D721Med (cell line): Measurements from ENCODE around the gene FAM50A.
A peak's percentile ranks its signal among the peaks of the same experiment; 100 is the strongest.

Experiments
- DNase-seq: peaks from one replicate; pipeline ENCODE4 v3.0.0; 2011; ENCODE audit warnings: low spot score; ENCODE audit not compliant: insufficient read length
- FAIRE-seq: peaks from 2 replicates; lab custom pipeline; 2011; peaks lifted over from hg19 to GRCh38; lab: Jason Lieb, UNC
- TF ChIP-seq, protein P1 (sequence below): IDR thresholded peaks from 2 replicates; pipeline ENCODE4 v1.5.1; 2012; ENCODE audit warnings: mild to moderate bottlenecking, control low read depth; ENCODE audit not compliant: insufficient read depth; ENCODE audit errors: missing control alignments

The FAM50A gene

DNA sequence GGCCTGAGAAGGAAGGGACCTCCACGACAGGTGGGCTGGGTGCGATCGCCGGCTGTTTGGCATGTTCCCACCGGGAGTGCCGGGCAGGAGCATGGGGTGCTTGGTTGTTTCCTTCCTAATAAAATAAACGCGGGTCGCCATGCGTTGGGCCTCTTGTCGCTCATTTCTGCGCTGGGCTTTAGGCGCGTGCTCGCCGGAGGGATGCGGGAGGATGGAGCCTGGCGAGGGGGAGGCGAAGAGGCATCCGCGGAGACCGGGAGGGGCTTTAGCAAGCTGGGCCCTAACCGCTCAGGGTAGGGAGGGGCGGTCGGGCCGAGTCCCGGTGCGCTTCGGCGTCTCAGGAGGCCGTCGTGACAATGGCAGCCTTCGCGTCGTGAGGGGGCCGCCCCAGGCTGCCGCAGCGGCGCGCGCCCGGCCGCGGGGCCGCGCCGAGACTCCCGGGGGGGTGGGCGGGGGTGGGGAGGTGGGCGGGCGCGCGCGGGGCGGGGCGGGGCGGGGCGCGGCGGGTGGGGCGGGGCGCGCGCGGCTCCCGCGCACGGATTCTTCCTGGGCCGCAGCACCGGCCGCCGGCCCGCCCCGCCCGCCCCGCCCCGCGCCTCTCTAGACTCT, 7.5 kb upstream of the FAM50A start:
- peak; percentile 67 for DNase-seq
- no peak for FAIRE-seq
- TF ChIP-seq, protein P1, sequence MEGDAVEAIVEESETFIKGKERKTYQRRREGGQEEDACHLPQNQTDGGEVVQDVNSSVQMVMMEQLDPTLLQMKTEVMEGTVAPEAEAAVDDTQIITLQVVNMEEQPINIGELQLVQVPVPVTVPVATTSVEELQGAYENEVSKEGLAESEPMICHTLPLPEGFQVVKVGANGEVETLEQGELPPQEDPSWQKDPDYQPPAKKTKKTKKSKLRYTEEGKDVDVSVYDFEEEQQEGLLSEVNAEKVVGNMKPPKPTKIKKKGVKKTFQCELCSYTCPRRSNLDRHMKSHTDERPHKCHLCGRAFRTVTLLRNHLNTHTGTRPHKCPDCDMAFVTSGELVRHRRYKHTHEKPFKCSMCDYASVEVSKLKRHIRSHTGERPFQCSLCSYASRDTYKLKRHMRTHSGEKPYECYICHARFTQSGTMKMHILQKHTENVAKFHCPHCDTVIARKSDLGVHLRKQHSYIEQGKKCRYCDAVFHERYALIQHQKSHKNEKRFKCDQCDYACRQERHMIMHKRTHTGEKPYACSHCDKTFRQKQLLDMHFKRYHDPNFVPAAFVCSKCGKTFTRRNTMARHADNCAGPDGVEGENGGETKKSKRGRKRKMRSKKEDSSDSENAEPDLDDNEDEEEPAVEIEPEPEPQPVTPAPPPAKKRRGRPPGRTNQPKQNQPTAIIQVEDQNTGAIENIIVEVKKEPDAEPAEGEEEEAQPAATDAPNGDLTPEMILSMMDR: no peak

DNA sequence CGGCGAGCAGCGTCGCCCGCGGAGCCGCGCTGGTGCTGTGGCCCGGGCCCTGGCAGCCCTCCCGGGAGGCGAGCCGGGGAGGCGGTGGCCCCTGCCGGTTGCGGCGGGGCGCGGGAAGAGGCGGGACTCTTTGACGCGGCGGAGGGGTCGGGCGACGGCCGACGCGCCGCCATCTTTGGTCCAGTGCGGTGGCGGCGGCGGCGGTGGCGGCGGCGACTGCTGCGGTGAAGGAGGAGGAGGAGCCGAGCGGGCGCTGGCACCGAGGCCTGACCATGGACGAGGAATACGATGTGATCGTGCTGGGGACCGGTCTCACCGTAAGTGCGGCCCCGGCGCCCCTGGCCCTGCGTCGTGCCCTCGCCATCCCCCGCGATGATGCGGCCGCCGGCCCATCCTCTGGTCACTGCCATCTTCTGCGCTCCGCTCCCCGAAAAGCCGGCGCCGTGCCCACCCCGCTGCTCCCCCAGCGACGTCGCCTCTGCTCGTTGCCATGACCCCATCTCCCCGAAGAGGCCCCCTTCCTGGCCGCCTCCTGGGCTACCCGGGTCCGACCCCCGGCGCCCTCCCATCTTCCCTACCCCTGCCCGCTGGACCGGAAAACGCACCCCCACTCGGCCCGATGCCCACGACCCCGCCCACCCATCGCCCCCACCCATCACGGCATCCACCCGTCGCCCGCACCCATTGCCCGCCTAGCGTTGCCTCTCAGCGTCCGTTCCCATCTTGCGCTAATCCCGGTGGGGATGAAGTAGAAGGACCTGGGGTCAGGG, 6.8 kb upstream of the FAM50A start, which contains the start of gene GDI1:
TSS of gene GDI1 (plus strand) at position 172 of the 770 bp plus-strand sequence. CDS start at position 273, 101 bp downstream.
- DNase-seq (peak; percentile 41), FAIRE-seq (no peak)
- TF ChIP-seq, protein P1: no peak

DNA sequence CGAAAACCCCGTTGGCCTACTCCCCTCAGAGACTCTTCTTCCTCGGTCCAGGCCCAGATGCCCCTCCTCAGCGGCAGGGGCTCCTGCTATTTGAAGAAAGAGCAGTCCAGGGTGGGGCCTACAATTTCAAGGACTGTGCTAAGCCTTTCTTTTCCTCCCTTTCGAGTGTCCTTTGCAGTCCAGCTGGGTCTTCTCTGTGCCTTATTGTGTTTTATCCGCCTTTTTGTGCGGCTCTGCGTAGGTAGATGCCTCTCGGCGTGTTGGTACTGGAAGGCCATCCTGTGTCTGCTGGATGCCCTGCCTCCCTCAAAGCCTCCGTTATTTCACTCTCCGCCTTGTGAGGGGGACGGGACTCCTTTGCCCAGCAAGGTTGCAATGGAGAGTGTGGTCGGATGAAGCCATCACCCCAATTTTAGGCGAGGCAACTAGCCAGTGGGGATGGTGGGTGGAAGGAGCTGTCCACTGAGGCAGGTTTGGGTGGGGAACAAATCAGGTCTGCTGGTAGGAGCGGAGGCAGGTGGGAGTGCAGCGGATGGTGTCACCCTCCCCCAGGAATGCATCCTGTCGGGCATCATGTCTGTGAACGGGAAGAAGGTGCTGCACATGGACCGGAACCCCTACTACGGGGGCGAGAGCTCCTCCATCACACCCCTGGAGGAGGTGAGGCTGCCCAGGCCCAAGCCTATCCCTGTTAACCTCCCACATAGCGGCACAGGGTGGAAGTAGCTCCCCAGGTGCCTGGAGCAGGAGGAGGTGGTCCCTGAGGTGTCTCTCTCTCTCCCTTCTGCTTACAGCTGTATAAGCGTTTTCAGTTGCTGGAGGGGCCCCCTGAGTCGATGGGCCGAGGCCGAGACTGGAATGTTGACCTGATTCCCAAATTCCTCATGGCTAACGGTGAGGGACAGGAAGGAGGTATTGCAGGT, 5.7 kb upstream of the FAM50A start:
- TF ChIP-seq, protein P1: no peak
- DNase-seq (no peak), FAIRE-seq (no peak)

DNA sequence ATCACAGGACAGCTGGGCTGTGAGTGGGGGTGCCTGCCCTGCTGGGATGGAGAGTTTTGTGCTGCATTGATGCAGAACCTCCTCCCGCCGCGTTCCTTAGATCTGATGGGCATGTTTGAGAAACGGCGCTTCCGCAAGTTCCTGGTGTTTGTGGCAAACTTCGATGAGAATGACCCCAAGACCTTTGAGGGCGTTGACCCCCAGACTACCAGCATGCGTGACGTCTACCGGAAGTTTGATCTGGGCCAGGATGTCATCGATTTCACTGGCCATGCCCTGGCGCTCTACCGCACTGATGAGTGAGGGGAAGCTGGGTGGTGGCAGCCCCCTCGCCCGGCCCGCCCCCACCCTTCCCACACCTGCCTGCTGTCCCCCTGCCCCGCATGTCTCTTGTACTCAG, 4.1 kb upstream of the FAM50A start:
- FAIRE-seq: no peak
- TF ChIP-seq, protein P1: no peak
- no peak for DNase-seq

DNA sequence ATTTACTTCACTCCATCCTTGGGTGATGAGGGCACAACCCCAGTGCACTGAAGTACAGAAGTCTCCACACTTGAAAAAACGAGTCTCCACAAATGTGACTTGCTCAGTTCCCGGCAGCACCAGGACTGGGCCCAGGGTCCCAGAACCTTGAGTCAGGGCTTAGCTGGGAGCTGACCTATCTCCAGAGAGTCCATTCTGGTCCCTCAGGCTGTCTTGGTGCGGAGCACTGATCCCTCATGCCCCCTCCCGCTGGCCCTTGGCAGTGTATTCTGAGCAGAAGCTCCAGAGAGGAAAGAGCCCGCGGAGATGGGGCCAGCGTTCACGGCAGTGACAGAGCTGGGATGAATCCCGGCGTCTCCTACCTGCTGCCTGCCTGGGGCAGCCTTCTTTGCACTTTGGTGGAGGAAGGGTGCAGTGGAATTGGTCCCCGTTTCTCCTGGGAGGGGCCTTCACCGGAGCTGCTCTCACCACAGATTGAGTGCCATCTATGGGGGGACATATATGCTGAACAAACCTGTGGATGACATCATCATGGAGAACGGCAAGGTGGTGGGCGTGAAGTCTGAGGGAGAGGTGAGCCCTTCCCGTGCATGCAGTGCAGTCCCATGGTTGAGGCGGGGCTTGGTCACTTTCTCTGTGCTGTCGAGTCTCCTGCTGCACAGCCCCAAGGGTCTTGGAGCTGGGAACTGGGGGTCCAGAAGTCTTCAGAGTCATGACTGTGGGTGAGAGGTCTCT, 3.2 kb upstream of the FAM50A start:
- TF ChIP-seq, protein P1: no peak
- FAIRE-seq (no peak), DNase-seq (no peak)

DNA sequence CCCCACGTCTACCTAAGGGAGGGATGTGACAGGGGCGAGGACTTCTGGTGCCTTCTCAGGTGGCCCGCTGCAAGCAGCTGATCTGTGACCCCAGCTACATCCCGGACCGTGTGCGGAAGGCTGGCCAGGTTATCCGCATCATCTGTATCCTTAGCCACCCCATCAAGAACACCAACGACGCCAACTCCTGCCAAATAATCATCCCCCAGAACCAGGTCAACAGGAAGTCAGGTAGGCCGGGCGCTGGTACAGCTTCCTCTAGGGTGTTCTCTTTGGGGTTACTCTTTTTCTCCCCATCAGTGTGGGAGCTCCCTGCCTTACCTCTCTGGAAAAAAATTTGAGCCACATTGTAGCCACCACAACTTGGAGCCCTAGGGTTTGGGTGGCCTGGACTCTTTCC, 2.4 kb upstream of the FAM50A start:
- TF ChIP-seq, protein P1: no peak
- FAIRE-seq: no peak
- no peak for DNase-seq
